ENCODE data around the gene PTP4A2. TPM values are rescaled to one million over a fixed set of nuclear protein-coding genes. Genes with fewer than 3 reads are reported as not detected.

PTP4A2 gene
- total and polyA plus RNA-seq, 10 of the 15 experiments (the other 5 are each of a cell fraction or from before 2014, with no cell fraction given), result 180 to 909 (median 375) TPM

- FAIRE-seq, result no peak
- H3K9me3 ChIP-seq (replicated peaks; ENCODE audit: control insufficient read depth, insufficient read depth, low read length), result no peaks in the 10 kb centered on the region; the same call in 2 of the 3 replicates
- peak overlapping the region; percentile 61 for H2AFZ ChIP-seq (ENCODE audit: control insufficient read depth, low read depth, low read length)
- no peaks in the 10 kb centered on the region for H3K27me3 ChIP-seq (replicated peaks in 1 of 2; ENCODE audit: control insufficient read depth in 2 of 2, insufficient read depth in 2 of 2, low read length in 1 of 2)
- BruUV-seq (replicated peaks), result no TSS peak
- ChIA-PET SMC1A (ENCODE audit: uncharacterized antibody, unreplicated experiment) (interaction anchor here (1.0 to 2.6 kb wide), 7 partner anchors 12 to 90 kb away, joined by 3 to 15 read pairs (median 9); no protein-coding TSS in a partner anchor), POLR2A (interaction anchor here (0.6 to 2.8 kb wide), 8 partner anchors 12 to 1072 kb away, joined by 3 to 19 read pairs (median 5); partner anchors contain the start of gene PTP4A2), RAD21 (ENCODE audit: unreplicated experiment) (interaction anchor here (0.9 to 2.3 kb wide), 6 partner anchors 15 to 86 kb away, joined by 3 to 14 read pairs (median 5); no protein-coding TSS in a partner anchor), CTCF (interaction anchor here (1.1 to 2.0 kb wide), 7 partner anchors 8 to 87 kb away, joined by 3 to 9 read pairs (median 4); no protein-coding TSS in a partner anchor)
- H3K79me2 ChIP-seq (ENCODE audit: control insufficient read depth, insufficient read depth, low read length), result no peaks in the 10 kb centered on the region
- in situ Hi-C loops (cut with MboI), result no loop called here
- H3K4me1 ChIP-seq (ENCODE audit: control insufficient read depth, insufficient read depth, low read length), result peaks cover 20% of the 10 kb centered on the region
- no peaks in the 10 kb centered on the region for H3K36me3 ChIP-seq (ENCODE audit: control insufficient read depth in 2 of 2, insufficient read depth in 2 of 2, low read length in 1 of 2)
- H3K9ac ChIP-seq (ENCODE audit: control insufficient read depth, insufficient read depth, low read length), result no peak overlapping the region
- WGBS (ENCODE audit: insufficient coverage, insufficient replicate concordance, low lambda C conversion rate, missing lambda C conversion rate), result 82% methylated on average over 4 of the region's 4 CpGs
- no peak overlapping the region for H3K27ac ChIP-seq (ENCODE audit: control insufficient read depth, insufficient read depth)
- no peaks in the 10 kb centered on the region for H4K20me1 ChIP-seq (ENCODE audit: control insufficient read depth, insufficient read depth)
- H3K4me2 ChIP-seq (ENCODE audit: control insufficient read depth, insufficient read depth), result no peak overlapping the region
- no peak for ATAC-seq
- intact Hi-C loops (cut with micrococcal nuclease; ENCODE audit: unreplicated experiment), result no loop called here
- no peak overlapping the region for H3K4me3 ChIP-seq
- no peak for DNase-seq (ENCODE audit: low read depth, low spot score)
- TF ChIP-seq CTCF (IDR thresholded peaks at IDR 0.05 in 2 of 3, conservative IDR thresholded peaks at IDR 0.05 in 1 of 3; ENCODE audit: control insufficient read depth in 2 of 3, extremely low read depth in 1 of 3, insufficient read depth in 1 of 3, low read depth in 3 of 3, low read length in 3 of 3) (no peak), SREBF1 (IDR thresholded peaks at IDR 0.05; ENCODE audit: low read length) (no peak), FOXM1 (IDR thresholded peaks at IDR 0.05; ENCODE audit: low read depth, low read length) (no peak), USF1 (IDR thresholded peaks at IDR 0.05; ENCODE audit: borderline replicate concordance, extremely low read length, insufficient read depth, low read depth, low read length) (no peak), YBX1 (IDR thresholded peaks at IDR 0.05) (no peak), EED (IDR thresholded peaks at IDR 0.05; ENCODE audit: low read depth) (no peak), ZNF207 (IDR thresholded peaks at IDR 0.05; ENCODE audit: borderline replicate concordance) (no peak), SMAD5 (IDR thresholded peaks at IDR 0.05; ENCODE audit: low read depth) (no peak), TBL1XR1 (IDR thresholded peaks at IDR 0.05; ENCODE audit: low read depth, low read length) (no peak), STAT3 (IDR thresholded peaks at IDR 0.05; ENCODE audit: low read depth, low read length) (no peak), EZH2 (IDR thresholded peaks at IDR 0.05; ENCODE audit: borderline replicate concordance, control insufficient read depth, low read depth, low read length) (no peak), WRNIP1 (IDR thresholded peaks at IDR 0.05; ENCODE audit: borderline replicate concordance, low read depth, low read length) (no peak), KAT2A (conservative IDR thresholded peaks at IDR 0.05; ENCODE audit: control insufficient read depth, low read depth, low read length) (no peak)
Measured at GRCh38 chr1:31877544-31877943, 60.6 kb downstream of the PTP4A2 start.

All from GM12878 (cell line).